GM21526 (cell line): ENCODE data around the gene EFNA1.
A peak's percentile ranks its signal among the peaks of the same experiment; 100 is the strongest.

Experiments
- ATAC-seq: cut with Tn5 transposase; IDR thresholded peaks from one replicate; pipeline ENCODE4 v1.9.1; 2021; ENCODE audit warnings: moderate library complexity; ENCODE audit not compliant: unreplicated experiment, low FRiP score

Gene EFNA1

GRCh38 chr1:155121249-155121648 lies 6.4 kb upstream of the EFNA1 start:
- no peak for ATAC-seq

- no peak for ATAC-seq
These were observed 5.4 kb upstream of the EFNA1 start for GRCh38 chr1:155122308-155122707.

GRCh38 chr1:155123801-155124200 lies 3.9 kb upstream of the EFNA1 start:
- no peak for ATAC-seq

GRCh38 chr1:155124503-155125463 lies 2.9 kb upstream of the EFNA1 start:
- ATAC-seq: no peak

- ATAC-seq: no peak
These were observed 2.1 kb upstream of the EFNA1 start for GRCh38 chr1:155125511-155125945.

- ATAC-seq: no peak
These were observed 1.6 kb upstream of the EFNA1 start for GRCh38 chr1:155125946-155126555.

- no peak for ATAC-seq
These were observed 1.0 kb upstream of the EFNA1 start for GRCh38 chr1:155126556-155127104.

GRCh38 chr1:155127967-155128754 lies 485 bp downstream of the EFNA1 start:
- ATAC-seq: no peak

- no peak for ATAC-seq
These were observed 1.2 kb downstream of the EFNA1 start for GRCh38 chr1:155128755-155129473.

GRCh38 chr1:155130272-155131006 lies 2.8 kb downstream of the EFNA1 start:
- ATAC-seq: no peak

GRCh38 chr1:155131285-155131684 lies 3.6 kb downstream of the EFNA1 start:
- no peak for ATAC-seq

GRCh38 chr1:155131856-155132255 lies 4.2 kb downstream of the EFNA1 start:
- ATAC-seq: no peak

- ATAC-seq: no peak
These were observed 6.2 kb downstream of the EFNA1 start for GRCh38 chr1:155133799-155134281.

- no peak for ATAC-seq
These were observed 6.6 kb downstream of the EFNA1 start for GRCh38 chr1:155134322-155134721.

- no peak for ATAC-seq
These were observed 7.3 kb downstream of the EFNA1 start for GRCh38 chr1:155134880-155135414.

- peak; percentile 56 for ATAC-seq
These were observed 7.8 kb downstream of the EFNA1 start, which contains the start of gene SLC50A1 for GRCh38 chr1:155135415-155136028. Gene SLC50A1, plus strand, starts transcription at chr1:155135852. Its CDS starts 60 bp downstream, at chr1:155135912.

GRCh38 chr1:155136748-155137147 lies 9.1 kb downstream of the EFNA1 start:
- no peak for ATAC-seq

GRCh38 chr1:155137154-155137949 lies 9.7 kb downstream of the EFNA1 start:
- no peak for ATAC-seq
